ENCODE results near the gene ORAI2.

The ORAI2 gene

DNA sequence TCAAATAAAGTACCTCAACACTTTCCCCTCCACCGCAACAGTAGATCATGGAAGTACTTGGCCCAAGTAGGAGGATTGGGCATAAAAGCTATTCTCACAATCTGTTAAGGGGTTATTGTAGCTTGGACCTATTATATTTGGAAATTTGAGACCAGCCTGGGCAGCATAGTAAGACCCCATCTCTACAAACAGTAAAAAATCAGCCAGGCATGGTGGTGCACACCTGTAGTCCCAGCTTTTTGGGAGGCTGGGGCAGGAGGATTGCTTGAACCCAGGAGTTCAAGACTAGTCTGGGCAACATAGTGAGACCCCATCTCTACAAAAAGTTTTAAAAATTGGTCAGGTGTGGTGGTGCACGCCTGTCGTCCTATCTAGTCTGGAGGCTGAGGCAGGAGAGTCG is 24.0 kb upstream of the ORAI2 start:
- Histone ChIP-seq H3F3A (ENCODE audit: low read depth) (no peaks in the 10 kb centered on the region), H3K36me3 (ENCODE audit: insufficient read depth, low read length) (peaks cover 87% of the 10 kb centered on the region; the same call in 1 of the 2 replicates), H3K9me2 (replicated peaks; ENCODE audit: low read depth, low read length) (no peaks in the 10 kb centered on the region), H3K79me2 (ENCODE audit: insufficient read depth, low read length) (peaks cover 8% of the 10 kb centered on the region; the same call in 1 of the 2 replicates), H3K9ac (ENCODE audit: low read depth, low read length, poor library complexity, severe bottlenecking) (no peak overlapping the region), H4K20me1 (ENCODE audit: insufficient read depth, low read length, poor library complexity, severe bottlenecking) (peaks cover 3% of the 10 kb centered on the region), H2AFZ (ENCODE audit: low read length) (no peak overlapping the region), H3K9me3 (ENCODE audit: insufficient read depth, low read depth, low read length) (peaks cover 4% of the 10 kb centered on the region; the same call in 1 of the 2 replicates), H3K27me3 (ENCODE audit: insufficient read depth, low read length, poor library complexity, severe bottlenecking) (no peaks in the 10 kb centered on the region), H3K4me1 (ENCODE audit: insufficient read depth, low read length, poor library complexity, severe bottlenecking) (peaks cover 3% of the 10 kb centered on the region), H3K4me3 (ENCODE audit: low read length, poor library complexity, severe bottlenecking) (no peak overlapping the region), H3K4me2 (ENCODE audit: low read depth, low read length, poor library complexity, severe bottlenecking) (no peak overlapping the region)
- no peak for TF ChIP-seq EZH2phosphoT487 (IDR thresholded peaks at IDR 0.05; ENCODE audit: borderline replicate concordance)
- no peak for TF ChIP-seq CTCF (conservative IDR thresholded peaks at IDR 0.05; ENCODE audit: low read length)

DNA sequence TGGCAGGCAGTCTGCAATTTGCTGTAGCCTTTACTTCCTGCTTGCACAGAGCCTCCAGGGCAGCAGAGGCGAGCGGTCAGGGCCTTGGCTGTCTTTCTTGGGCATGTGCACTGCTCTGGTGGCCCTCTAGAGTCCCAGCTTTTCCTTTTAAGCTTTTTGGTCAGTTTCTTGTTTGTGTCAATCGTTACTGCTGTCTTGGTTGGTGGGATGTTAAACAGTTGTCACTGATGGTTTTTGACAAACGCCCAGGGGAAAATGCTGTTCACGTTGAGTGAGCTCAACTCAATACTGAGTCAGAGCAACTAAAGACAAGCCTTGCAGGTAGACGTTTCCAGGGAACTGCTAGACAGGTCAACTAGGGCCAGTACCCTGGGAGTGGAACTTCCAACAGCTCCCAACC is 23.3 kb upstream of the ORAI2 start:
- peaks cover 8% of the 10 kb centered on the region; the same call in 1 of the 2 replicates for H3K79me2 ChIP-seq (ENCODE audit: insufficient read depth, low read length)
- peaks cover 93% of the 10 kb centered on the region; the same call in 1 of the 2 replicates for H3K36me3 ChIP-seq (ENCODE audit: insufficient read depth, low read length)
- no peak for TF ChIP-seq EZH2phosphoT487 (IDR thresholded peaks at IDR 0.05; ENCODE audit: borderline replicate concordance)
- no peak for TF ChIP-seq CTCF (conservative IDR thresholded peaks at IDR 0.05; ENCODE audit: low read length)
- H3K9me2 ChIP-seq (replicated peaks; ENCODE audit: low read depth, low read length): no peaks in the 10 kb centered on the region
- H4K20me1 ChIP-seq (ENCODE audit: insufficient read depth, low read length, poor library complexity, severe bottlenecking): peaks cover 3% of the 10 kb centered on the region
- H3K4me2 ChIP-seq (ENCODE audit: low read depth, low read length, poor library complexity, severe bottlenecking): no peak overlapping the region
- H3K4me1 ChIP-seq (ENCODE audit: insufficient read depth, low read length, poor library complexity, severe bottlenecking): peaks cover 3% of the 10 kb centered on the region
- H3K9ac ChIP-seq (ENCODE audit: low read depth, low read length, poor library complexity, severe bottlenecking): no peak overlapping the region
- no peak overlapping the region for H3K4me3 ChIP-seq (ENCODE audit: low read length, poor library complexity, severe bottlenecking)
- no peaks in the 10 kb centered on the region for H3K27me3 ChIP-seq (ENCODE audit: insufficient read depth, low read length, poor library complexity, severe bottlenecking)
- no peak overlapping the region for H2AFZ ChIP-seq (ENCODE audit: low read length)
- H3K9me3 ChIP-seq (ENCODE audit: insufficient read depth, low read depth, low read length): peaks cover 4% of the 10 kb centered on the region; the same call in 1 of the 2 replicates
- no peaks in the 10 kb centered on the region for H3F3A ChIP-seq (ENCODE audit: low read depth)

DNA sequence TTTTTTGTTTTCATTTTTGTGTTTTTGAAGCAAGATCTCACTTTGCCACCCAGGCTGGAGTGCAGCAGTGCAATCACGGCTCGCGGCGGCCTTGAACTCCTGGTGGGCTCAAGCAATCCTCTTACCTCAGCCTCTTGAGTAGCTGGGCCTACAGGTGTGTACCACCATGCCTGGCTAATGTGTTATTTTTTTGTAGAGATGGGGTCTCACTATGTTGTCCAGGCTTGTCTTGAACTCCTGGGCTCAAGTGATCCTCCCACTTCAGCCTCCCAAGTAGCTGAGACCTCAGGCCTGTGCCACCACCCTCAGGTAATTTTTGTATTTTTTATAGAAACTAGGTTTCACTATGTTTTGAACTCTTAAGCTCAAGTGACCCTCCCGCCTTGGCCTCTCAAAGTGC is 22.5 kb upstream of the ORAI2 start:
- peaks cover 3% of the 10 kb centered on the region for H4K20me1 ChIP-seq (ENCODE audit: insufficient read depth, low read length, poor library complexity, severe bottlenecking)
- peaks cover 8% of the 10 kb centered on the region; the same call in 1 of the 2 replicates for H3K79me2 ChIP-seq (ENCODE audit: insufficient read depth, low read length)
- peaks cover 4% of the 10 kb centered on the region; the same call in 1 of the 2 replicates for H3K9me3 ChIP-seq (ENCODE audit: insufficient read depth, low read depth, low read length)
- no peaks in the 10 kb centered on the region for H3F3A ChIP-seq (ENCODE audit: low read depth)
- no peak overlapping the region for H2AFZ ChIP-seq (ENCODE audit: low read length)
- peaks cover 3% of the 10 kb centered on the region for H3K4me1 ChIP-seq (ENCODE audit: insufficient read depth, low read length, poor library complexity, severe bottlenecking)
- no peak overlapping the region for H3K4me3 ChIP-seq (ENCODE audit: low read length, poor library complexity, severe bottlenecking)
- no peak for TF ChIP-seq CTCF (conservative IDR thresholded peaks at IDR 0.05; ENCODE audit: low read length)
- TF ChIP-seq EZH2phosphoT487 (IDR thresholded peaks at IDR 0.05; ENCODE audit: borderline replicate concordance): no peak
- H3K36me3 ChIP-seq (ENCODE audit: insufficient read depth, low read length): peaks cover 91% of the 10 kb centered on the region; the same call in 1 of the 2 replicates
- no peak overlapping the region for H3K9ac ChIP-seq (ENCODE audit: low read depth, low read length, poor library complexity, severe bottlenecking)
- H3K27me3 ChIP-seq (ENCODE audit: insufficient read depth, low read length, poor library complexity, severe bottlenecking): no peaks in the 10 kb centered on the region
- H3K9me2 ChIP-seq (replicated peaks; ENCODE audit: low read depth, low read length): no peaks in the 10 kb centered on the region
- H3K4me2 ChIP-seq (ENCODE audit: low read depth, low read length, poor library complexity, severe bottlenecking): no peak overlapping the region

All from Loucy (cell line).